GM11168 (cell line): ENCODE data around the gene GRB14.

Source experiments
- in situ Hi-C: fragments of 300-500 bp; cut with MboI; formaldehyde crosslinking; loops from one replicate; pipeline ENCODE4 v1.12.0; 2022; ENCODE audit warnings: low sequenced_read_pairs; ENCODE audit not compliant: unreplicated experiment

Gene GRB14

GRCh38 chr2:164617466-164617865 lies 3.8 kb downstream of the GRB14 start:
- in situ Hi-C loops, result no loop called here

DNA sequence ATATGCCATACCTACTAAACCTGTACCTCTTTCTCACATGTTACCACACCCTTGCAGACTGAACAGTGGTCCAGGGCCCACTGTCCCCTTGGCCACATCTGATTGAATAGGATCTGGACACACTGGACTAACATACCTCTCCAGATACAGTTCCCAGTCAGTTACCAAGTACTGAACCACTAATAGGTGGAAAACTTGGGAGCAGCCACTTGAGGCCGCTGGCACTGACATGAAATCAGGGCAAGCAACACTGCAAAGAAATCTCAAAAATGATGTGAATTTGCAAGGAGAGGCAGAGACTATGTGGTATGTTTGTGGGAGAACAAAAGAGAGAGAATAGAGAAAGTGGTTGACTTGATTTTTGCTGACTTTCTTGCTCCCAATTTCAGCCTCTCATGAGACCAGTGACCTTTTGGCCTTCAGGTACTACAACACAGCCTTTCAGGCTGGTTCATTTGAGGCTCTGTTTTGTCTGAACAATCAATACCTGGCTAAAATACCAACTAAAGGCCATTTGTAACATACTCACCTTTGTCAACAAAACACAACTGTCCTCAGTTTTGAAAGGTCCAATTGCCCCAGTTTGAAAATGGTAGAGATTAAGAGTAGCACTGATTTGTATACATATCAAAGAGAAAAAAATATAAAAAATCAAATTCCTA lies 7.8 kb downstream of the GRB14 start:
- in situ Hi-C loops, result no loop called here

- in situ Hi-C loops, result no loop called here
Measured at GRCh38 chr2:164609790-164610189, 11.5 kb downstream of the GRB14 start.

DNA sequence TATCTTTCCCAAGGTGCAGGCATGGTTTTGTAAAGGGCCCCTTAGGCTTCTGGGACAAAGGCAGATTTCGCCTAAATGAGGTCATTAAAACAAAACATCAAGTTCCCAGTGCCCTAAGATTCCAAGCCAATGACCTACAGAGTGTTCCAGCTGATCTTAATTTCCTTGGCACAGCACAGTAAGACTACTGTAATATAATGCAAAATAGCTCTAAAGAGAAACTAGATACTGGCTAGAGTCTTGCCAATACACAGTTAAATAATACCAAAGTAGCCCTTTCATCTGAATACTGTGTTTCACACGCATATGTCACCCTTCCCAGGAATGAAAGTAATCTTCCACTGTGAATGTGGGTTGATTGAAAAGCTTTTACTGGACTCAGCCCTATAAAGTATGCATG lies 14.7 kb downstream of the GRB14 start:
- in situ Hi-C loops, result no loop called here

DNA sequence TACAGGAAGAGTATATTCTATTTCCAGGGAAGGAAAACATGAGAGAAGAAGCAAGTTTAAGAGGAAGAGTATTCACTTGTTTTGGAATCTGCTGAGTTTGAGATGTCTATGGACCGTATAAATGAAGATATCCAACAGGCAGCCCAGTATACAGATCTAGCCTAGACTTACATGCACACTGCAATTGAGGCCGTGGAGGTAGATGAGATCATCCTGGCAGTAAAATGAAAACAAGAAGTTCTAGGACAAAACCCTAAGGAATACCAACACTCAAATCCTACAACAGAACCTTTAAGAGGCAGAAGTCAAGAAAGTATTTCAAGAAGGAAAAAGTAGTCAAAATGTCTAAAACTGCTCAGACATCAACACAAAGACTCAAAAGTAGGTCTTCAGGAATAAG lies 16.0 kb downstream of the GRB14 start:
- in situ Hi-C loops, result no loop called here

GRCh38 chr2:164600763-164601162 lies 20.5 kb downstream of the GRB14 start:
- in situ Hi-C loops, result no loop called here

DNA sequence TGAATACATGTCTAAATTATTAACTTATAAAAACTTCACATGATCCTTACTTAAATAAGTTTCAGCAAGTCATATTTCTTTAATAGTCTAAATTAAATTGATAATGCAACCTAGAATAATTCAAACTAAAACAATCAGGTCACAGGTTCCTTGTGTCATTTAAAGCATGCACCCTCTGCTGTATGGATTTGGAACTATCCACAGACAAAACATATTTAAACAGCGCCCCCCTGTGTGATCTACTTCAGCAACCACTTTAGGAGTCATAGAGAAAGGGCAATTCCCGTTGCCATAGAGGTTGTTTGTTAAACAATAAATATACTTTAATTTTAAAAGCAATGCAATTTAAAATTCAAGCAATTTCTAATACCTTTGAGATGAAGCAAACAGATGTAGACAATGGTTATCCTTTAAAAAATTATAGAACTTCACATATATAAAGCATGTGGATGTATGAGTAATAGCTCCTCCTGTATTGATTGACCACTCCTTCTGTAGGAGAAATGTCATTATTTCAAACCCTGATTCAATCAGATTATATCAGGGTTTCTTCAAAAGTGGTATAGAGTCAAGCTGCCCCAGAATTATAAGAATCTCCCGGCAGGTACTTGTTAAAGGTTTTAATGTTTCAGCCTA lies 21.2 kb downstream of the GRB14 start:
- in situ Hi-C loops, result no loop called here

DNA sequence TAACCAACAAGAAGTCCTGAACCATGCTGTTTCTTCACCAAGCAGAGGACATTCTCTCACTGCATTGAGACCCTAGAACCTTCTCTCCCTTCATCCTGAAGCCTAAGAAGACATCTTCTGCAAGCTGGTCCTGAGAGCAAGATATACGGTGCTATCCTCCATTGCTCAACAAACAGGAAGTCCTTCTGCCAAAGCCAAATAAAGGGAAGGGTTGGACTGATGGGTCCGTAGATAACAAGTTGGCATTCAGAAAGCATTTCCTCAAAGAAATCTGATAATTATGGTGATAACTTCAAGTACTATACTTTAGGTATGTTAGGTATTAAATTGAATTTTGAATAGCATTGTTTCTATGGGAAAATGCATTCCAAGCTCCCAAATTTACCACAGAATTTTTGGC lies 23.3 kb downstream of the GRB14 start:
- in situ Hi-C loops, result no loop called here

DNA sequence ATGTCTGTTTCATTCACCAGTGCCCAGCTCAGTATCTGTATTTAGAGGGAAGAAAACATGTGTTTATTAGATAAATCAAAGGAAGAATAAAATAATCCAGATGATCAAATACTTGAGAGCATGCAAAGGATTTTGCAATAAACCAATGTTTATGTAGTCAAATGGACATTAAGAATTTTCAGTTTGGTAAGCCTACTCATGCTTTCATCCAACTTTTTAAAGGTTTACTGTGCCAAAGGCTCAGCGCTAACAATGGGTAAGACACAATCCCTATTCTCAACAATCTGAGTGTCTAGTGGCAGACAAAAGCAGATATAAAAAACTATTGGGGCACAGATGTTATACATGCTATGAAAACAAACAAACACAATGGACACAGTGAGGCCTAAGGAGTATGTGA lies 26.3 kb downstream of the GRB14 start:
- in situ Hi-C loops, result no loop called here

DNA sequence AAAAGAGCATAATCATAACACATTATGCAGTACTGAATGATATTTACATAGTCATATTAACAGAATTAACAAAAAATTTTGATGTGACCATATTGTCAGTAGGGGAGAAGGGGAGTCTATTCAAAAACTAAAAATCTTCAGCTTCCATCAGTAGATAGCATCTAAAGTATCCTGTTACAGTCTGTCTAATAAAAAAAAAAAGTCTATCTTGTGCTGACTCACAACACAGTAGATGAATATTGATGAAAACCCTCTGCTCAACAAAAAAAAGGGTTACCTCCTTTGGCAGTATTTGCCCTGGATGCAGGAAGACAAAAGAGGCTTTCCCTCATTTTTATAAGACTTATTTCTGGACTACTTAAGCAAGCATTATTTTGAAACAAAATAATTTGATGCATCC lies 27.3 kb downstream of the GRB14 start:
- in situ Hi-C loops, result no loop called here

GRCh38 chr2:164593541-164593940 lies 27.7 kb downstream of the GRB14 start:
- in situ Hi-C loops, result no loop called here

DNA sequence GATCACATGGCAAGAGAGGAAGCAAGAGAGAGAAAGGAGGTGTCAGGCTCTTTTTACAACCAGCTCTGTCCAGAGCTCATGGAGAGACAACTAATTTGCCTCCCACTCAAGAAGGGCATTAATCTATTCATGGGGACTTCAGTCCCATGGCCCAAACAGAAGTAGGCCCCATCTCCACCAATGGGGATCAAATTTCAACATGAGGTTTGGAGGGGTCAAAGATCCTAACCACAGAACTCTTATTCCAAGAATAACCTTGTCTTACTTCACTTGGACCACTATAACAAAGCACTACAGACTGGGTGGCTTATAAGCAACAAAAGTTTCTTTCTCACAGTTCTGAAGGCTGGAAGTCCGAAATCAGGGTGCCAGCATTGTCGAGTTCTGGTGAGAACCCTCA lies 31.8 kb downstream of the GRB14 start:
- in situ Hi-C loops, result no loop called here

- in situ Hi-C loops, result no loop called here
Measured at GRCh38 chr2:164581050-164581449, 40.2 kb downstream of the GRB14 start.

- in situ Hi-C loops, result no loop called here
Measured at GRCh38 chr2:164574931-164575330, 46.4 kb downstream of the GRB14 start.

DNA sequence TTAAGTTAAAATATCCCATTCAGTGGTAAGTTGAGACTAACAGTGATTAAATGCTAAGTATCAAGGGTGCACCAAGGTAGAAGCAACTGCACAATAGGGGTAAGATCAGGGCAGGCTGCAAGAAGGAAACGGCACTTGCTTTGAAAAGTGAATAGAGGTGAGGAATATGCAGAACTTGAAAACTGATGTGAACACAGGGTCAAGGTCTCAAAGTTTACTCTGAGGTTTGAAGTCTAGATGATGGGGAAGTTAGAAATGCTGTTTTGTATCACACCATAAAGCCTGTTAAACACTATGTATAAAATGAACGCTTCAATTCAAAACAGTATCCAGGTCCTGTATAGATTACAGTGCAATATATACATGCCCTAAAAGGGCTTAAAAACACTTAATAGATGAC lies 50.8 kb downstream of the GRB14 start:
- in situ Hi-C loops, result no loop called here

DNA sequence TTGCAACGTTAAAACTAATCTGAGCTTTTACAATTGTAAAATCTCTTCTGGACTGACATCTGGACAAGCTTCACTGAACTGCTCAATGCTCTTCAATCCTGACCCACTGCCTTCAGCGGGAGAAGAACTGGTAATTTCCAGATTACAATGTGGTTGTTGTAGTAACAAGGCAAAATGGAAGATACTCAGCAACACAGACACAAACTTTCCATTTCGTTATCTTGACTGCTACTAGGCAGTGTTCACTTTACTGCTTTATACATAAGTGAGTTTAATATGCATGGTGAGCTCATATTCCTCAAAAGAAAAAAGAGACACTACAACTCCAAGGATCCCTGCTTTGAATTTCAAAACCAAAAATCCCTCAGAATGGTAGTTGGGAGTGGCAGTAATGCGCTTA lies 51.9 kb downstream of the GRB14 start:
- in situ Hi-C loops, result no loop called here

- in situ Hi-C loops, result no loop called here
Measured at GRCh38 chr2:164568317-164568716, 53.0 kb downstream of the GRB14 start.

- in situ Hi-C loops, result no loop called here
Measured at GRCh38 chr2:164567335-164567989, 53.8 kb downstream of the GRB14 start.

GRCh38 chr2:164565359-164565758 lies 55.9 kb downstream of the GRB14 start:
- in situ Hi-C loops, result no loop called here

GRCh38 chr2:164562666-164563065 lies 58.6 kb downstream of the GRB14 start:
- in situ Hi-C loops, result no loop called here

- in situ Hi-C loops, result no loop called here
Measured at GRCh38 chr2:164561991-164562390, 59.3 kb downstream of the GRB14 start.

DNA sequence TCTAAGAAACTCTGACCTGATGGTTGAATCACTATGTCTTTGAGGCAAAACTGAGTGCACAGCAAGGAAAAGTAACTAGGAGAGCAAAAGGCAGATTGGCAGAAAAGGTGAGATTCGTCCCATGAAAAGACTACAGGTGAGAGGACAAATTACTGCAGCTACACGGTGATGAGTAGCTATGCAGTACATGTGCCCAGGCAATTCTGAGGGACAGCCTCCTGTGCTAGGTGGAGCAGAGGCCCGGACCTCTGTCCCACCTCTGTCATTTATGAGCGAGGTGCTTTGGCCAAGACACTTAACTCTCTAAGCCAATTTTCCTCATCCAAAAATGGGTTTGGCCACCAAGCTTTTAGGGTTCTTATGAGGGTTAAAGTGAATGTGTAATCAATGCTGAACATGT lies 59.9 kb downstream of the GRB14 start:
- in situ Hi-C loops, result no loop called here
